Adrenal gland (tissue), 5 donors: ENCODE measurements around the gene SEMA3F.

Experiments used
- CTCF ChIP-seq, 6 experiments: fragments of 450-650 bp in 4 of 6; fragments of 200-600 bp in 2 of 6; sonication (generic) in 1 of 6; IDR thresholded peaks; 1 replicate in 5 of 6; 2 replicates in 1 of 6; pipeline versions ENCODE4 v1.5.1 to v1.8.0; 2016 to 2021; ENCODE audit warnings: antibody characterized with exemption in 6 of 6, mild to moderate bottlenecking in 2 of 6, moderate library complexity in 1 of 6
- POLR2A ChIP-seq, 2 donors: fragments of 450-650 bp; IDR thresholded peaks; one replicate each; pipeline ENCODE4 v1.6.1; 2017; ENCODE audit warnings: antibody characterized with exemption in 2 of 2, mild to moderate bottlenecking in 2 of 2, moderate library complexity in 1 of 2
- donor health status: DM: no; HTN: no; CAD: no.

- no peak for TF ChIP-seq POLR2A (IDR thresholded peaks at IDR 0.05)
- TF ChIP-seq CTCF (IDR thresholded peaks at IDR 0.05): no peak
These were observed 7.3 kb upstream of the SEMA3F start for GRCh38 chr3:50147861-50148260.
